Measurements from ENCODE around the gene CFAP46.

Gene CFAP46

DNA sequence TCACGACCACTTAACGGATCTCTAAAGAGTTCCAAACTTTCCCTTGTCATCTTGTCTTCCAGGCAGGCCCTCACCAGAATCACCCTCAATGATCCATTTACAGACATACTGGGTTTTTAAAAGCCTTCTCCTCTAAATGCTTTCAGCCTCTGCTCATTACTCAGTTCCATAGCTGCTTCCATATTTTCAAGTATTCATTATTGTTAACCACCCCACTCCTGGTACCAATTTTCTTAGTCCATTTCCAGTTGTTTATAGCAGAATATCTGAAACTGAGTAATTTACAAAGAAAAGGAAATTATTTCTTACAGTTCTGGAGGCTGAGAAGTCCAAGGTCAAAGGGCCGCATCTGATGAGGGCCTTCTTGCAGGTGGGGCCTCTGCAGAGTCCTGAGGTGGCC is 100.0 kb downstream of the CFAP46 start:
- TF ChIP-seq, protein P1, sequence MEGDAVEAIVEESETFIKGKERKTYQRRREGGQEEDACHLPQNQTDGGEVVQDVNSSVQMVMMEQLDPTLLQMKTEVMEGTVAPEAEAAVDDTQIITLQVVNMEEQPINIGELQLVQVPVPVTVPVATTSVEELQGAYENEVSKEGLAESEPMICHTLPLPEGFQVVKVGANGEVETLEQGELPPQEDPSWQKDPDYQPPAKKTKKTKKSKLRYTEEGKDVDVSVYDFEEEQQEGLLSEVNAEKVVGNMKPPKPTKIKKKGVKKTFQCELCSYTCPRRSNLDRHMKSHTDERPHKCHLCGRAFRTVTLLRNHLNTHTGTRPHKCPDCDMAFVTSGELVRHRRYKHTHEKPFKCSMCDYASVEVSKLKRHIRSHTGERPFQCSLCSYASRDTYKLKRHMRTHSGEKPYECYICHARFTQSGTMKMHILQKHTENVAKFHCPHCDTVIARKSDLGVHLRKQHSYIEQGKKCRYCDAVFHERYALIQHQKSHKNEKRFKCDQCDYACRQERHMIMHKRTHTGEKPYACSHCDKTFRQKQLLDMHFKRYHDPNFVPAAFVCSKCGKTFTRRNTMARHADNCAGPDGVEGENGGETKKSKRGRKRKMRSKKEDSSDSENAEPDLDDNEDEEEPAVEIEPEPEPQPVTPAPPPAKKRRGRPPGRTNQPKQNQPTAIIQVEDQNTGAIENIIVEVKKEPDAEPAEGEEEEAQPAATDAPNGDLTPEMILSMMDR (IDR thresholded peaks at IDR 0.05; ENCODE audit: control insufficient read depth, extremely low read depth, insufficient read depth): no peak
- no peak for DNase-seq (ENCODE audit: low read depth)
- no peak overlapping the region for H3K4me3 ChIP-seq (ENCODE audit: low read depth, low read length)

DNA sequence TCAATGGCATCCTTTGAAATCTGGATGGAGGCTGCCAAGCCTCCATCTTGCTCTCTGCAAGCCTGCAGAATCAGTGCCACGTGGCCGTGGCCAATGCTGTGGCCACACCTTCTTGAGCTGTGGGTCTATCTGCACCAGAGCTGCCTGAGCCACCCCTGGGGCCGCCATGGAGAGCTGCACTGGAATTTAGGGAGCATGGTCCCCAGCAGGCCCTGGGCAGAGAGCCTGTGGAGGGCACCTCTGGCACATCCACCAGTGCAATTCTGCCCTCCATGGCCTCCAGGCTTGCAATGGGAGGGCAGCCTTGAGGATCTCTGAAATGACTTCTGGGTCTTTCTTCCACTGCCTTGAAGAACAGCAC is 100.8 kb downstream of the CFAP46 start:
- H3K4me3 ChIP-seq (ENCODE audit: low read depth, low read length): no peak overlapping the region
- TF ChIP-seq, protein P1 (IDR thresholded peaks at IDR 0.05; ENCODE audit: control insufficient read depth, extremely low read depth, insufficient read depth): no peak
- no peak for DNase-seq (ENCODE audit: low read depth)

DNA sequence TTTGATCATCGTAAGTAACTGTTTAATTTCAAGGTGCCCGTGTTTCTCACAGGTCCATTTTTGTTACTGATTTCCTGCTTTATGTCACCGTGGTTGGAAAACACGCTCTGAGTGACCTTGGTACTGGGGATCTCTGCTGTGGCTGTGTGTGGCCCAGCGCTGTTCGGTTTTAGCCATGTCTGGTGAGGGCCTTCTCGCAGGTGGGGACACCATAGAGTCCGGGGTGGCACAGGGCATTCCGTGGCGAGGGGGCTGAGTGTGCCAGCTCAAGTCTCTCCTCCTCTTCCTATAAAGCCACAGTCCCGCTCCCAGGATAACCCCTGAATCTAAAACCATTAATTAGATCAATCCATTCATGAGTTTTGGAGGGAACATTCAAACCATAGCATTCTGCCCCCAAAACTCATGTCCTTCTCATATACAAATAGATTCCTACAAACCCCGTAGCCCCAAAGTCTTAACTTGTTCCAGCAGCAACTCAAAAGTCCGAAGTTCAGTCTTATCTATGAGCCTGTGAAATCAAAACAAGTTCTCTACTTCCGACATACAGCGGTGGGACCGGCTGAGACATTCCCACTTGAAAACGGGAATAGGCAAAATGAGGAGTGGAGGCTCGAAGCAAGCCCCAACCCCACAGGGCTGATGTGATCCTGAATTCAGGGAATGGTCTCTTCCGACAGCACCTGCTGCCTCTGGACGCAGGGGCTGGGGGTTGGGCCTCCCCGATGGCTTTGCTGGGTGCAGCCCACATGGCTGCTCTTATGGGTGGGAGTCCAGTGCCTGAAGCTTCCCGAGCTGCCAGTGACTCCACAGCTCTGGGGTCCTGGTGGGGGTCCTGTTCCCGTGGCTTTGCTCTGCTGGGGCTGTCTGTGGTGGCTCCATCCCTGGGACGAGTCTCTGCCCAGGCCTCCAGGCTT is 101.4 kb downstream of the CFAP46 start:
- DNase-seq (ENCODE audit: low read depth): no peak
- TF ChIP-seq, protein P1 (IDR thresholded peaks at IDR 0.05; ENCODE audit: control insufficient read depth, extremely low read depth, insufficient read depth): no peak
- no peak overlapping the region for H3K4me3 ChIP-seq (ENCODE audit: low read depth, low read length)

- TF ChIP-seq, protein P1 (IDR thresholded peaks at IDR 0.05; ENCODE audit: control insufficient read depth, extremely low read depth, insufficient read depth): no peak
- no peak for DNase-seq (ENCODE audit: low read depth)
- H3K4me3 ChIP-seq (ENCODE audit: low read depth, low read length): no peak overlapping the region
Measured at GRCh38 chr10:132839061-132839460, 103.3 kb downstream of the CFAP46 start.

- no peak overlapping the region for H3K4me3 ChIP-seq (ENCODE audit: low read depth, low read length)
- TF ChIP-seq, protein P1 (IDR thresholded peaks at IDR 0.05; ENCODE audit: control insufficient read depth, extremely low read depth, insufficient read depth): no peak
- no peak for DNase-seq (ENCODE audit: low read depth)
Measured at GRCh38 chr10:132838346-132838970, 103.9 kb downstream of the CFAP46 start.

DNA sequence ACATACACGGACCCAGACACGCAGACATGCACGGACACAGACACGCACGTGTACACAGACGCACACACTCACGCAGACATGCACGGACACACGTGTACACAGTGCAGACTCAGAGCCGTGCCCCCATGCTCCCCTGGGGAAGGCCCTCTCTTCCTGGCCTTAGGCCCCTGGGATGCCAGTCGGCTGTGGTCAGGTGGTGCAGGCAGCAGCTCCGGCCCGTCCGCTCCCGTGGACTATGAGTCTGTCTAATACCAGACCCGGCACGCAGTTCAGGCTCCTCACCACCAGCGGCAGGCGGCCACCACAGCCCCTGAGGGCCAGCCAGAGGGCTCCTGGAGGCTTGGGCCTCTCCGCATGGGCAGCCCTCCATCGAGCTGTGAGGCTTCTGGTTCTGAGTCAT is 104.5 kb downstream of the CFAP46 start:
- DNase-seq (ENCODE audit: low read depth): no peak
- TF ChIP-seq, protein P1 (IDR thresholded peaks at IDR 0.05; ENCODE audit: control insufficient read depth, extremely low read depth, insufficient read depth): no peak
- H3K4me3 ChIP-seq (ENCODE audit: low read depth, low read length): no peak overlapping the region

Measured in LNCaP clone FGC (cell line).